H9 (cell line): Measurements from ENCODE around the gene UQCRHL. TPM values are rescaled to one million over a fixed set of nuclear protein-coding genes. Genes with fewer than 3 reads are reported as not detected.

Source experiments
- DNase-seq: peaks from one replicate; pipeline ENCODE4 v3.0.0-alpha.2; 2017
- H2AFZ ChIP-seq: one replicate; pipeline ENCODE4 v1.6.1; 2013; ENCODE audit warnings: mild to moderate bottlenecking, low read length, control low read depth, moderate library complexity
- H2AK5ac ChIP-seq: 2 replicates; pipeline ENCODE4 v1.6.1; 2013; ENCODE audit warnings: low read length, control low read depth, mixed read lengths; ENCODE audit not compliant: insufficient read length
- H2BK120ac ChIP-seq: one replicate; pipeline ENCODE4 v1.6.1; 2013; ENCODE audit warnings: low read depth, mild to moderate bottlenecking, low read length, control low read depth, inconsistent platforms; ENCODE audit not compliant: poor library complexity, severe bottlenecking
- H2BK12ac ChIP-seq: 2 replicates; pipeline ENCODE4 v1.6.1; 2013; ENCODE audit warnings: low read length, control low read depth, mixed read lengths, low read depth; ENCODE audit not compliant: insufficient read length
- H2BK15ac ChIP-seq: 2 replicates; pipeline ENCODE4 v1.6.1; 2013; ENCODE audit warnings: low read depth, low read length, control low read depth
- H2BK20ac ChIP-seq: one replicate; pipeline ENCODE4 v1.6.1; 2013; ENCODE audit warnings: low read depth, mild to moderate bottlenecking, low read length, control low read depth, inconsistent platforms; ENCODE audit not compliant: poor library complexity, severe bottlenecking
- H2BK5ac ChIP-seq: 2 replicates; pipeline ENCODE4 v1.6.1; 2013; ENCODE audit warnings: low read length, control low read depth, mixed read lengths; ENCODE audit not compliant: insufficient read length
- H3K14ac ChIP-seq: 2 replicates; pipeline ENCODE4 v1.6.1; 2013; ENCODE audit warnings: low read length, control low read depth; ENCODE audit not compliant: insufficient read depth
- H3K18ac ChIP-seq: 2 replicates; pipeline ENCODE4 v1.6.1; 2013; ENCODE audit warnings: low read depth, mild to moderate bottlenecking, mixed read lengths, low read length, control low read depth; ENCODE audit not compliant: insufficient read length
- H3K23ac ChIP-seq: 2 replicates; pipeline ENCODE4 v1.6.1; 2013; ENCODE audit warnings: low read length, control low read depth, mixed read lengths, low read depth; ENCODE audit not compliant: insufficient read length
- H3K23me2 ChIP-seq: 2 replicates; pipeline ENCODE4 v1.6.1; 2013; ENCODE audit warnings: low read depth, mild to moderate bottlenecking, mixed read lengths, low read length, control low read depth; ENCODE audit not compliant: insufficient read length, poor library complexity, severe bottlenecking
- H3K27ac ChIP-seq: 2 replicates; pipeline ENCODE4 v1.5.1; 2013; ENCODE audit warnings: low read length, control low read depth, mixed read lengths, low read depth; ENCODE audit not compliant: insufficient read length
- H3K27me3 ChIP-seq: 2 replicates; pipeline ENCODE4 v1.6.1; 2013; ENCODE audit warnings: low read length, control low read depth, inconsistent platforms; ENCODE audit not compliant: insufficient read depth
- H3K4ac ChIP-seq: 2 replicates; pipeline ENCODE4 v1.6.1; 2013; ENCODE audit warnings: low read depth, mild to moderate bottlenecking, control low read depth, inconsistent platforms, low read length, moderate library complexity
- H3K4me1 ChIP-seq: 2 replicates; pipeline ENCODE4 v1.6.1; 2013; ENCODE audit warnings: low read length, control low read depth, inconsistent platforms; ENCODE audit not compliant: insufficient read depth
- H3K4me2 ChIP-seq: 2 replicates; pipeline ENCODE4 v1.6.1; 2013; ENCODE audit warnings: low read length, control low read depth, mixed read lengths; ENCODE audit not compliant: insufficient read length, insufficient read depth
- H3K56ac ChIP-seq: 2 replicates; pipeline ENCODE4 v1.6.1; 2013; ENCODE audit warnings: low read depth, mild to moderate bottlenecking, mixed read lengths, low read length, control low read depth; ENCODE audit not compliant: insufficient read length
- H3K79me1 ChIP-seq: 2 replicates; pipeline ENCODE4 v1.6.1; 2013; ENCODE audit warnings: low read depth, mild to moderate bottlenecking, moderate library complexity, low read length, control low read depth, inconsistent platforms; ENCODE audit not compliant: insufficient read depth, poor library complexity, severe bottlenecking
- H3K79me2 ChIP-seq: 2 replicates; pipeline ENCODE4 v1.6.1; 2013; ENCODE audit warnings: low read length, control low read depth, inconsistent platforms; ENCODE audit not compliant: insufficient read depth
- H3K9ac ChIP-seq: 2 replicates; pipeline ENCODE4 v1.6.1; 2013; ENCODE audit warnings: low read length, control low read depth, mixed read lengths; ENCODE audit not compliant: insufficient read length; ENCODE audit errors: extremely low read depth
- H3K9me3 ChIP-seq: one replicate; pipeline ENCODE4 v1.6.1; 2013; ENCODE audit warnings: low read depth, low read length, inconsistent platforms; ENCODE audit not compliant: control insufficient read depth
- H3T11ph ChIP-seq: one replicate; pipeline ENCODE4 v1.6.1; 2013; ENCODE audit warnings: mild to moderate bottlenecking, low read length, control low read depth, inconsistent platforms
- H4K20me1 ChIP-seq: one replicate; pipeline ENCODE4 v1.6.1; 2013; ENCODE audit not compliant: control insufficient read depth, insufficient read length, insufficient read depth
- H4K5ac ChIP-seq: 2 replicates; pipeline ENCODE4 v1.6.1; 2013; ENCODE audit warnings: low read depth, mild to moderate bottlenecking, mixed read lengths, low read length, control low read depth; ENCODE audit not compliant: insufficient read length
- H4K8ac ChIP-seq: replicated peaks from 2 replicates; pipeline ENCODE4 v1.6.1; 2013; ENCODE audit warnings: low read length, control low read depth, mixed read lengths, low read depth; ENCODE audit not compliant: insufficient read length
- H4K91ac ChIP-seq: 2 replicates; pipeline ENCODE4 v1.6.1; 2013; ENCODE audit warnings: low read depth, mild to moderate bottlenecking, moderate library complexity, mixed read lengths, low read length, control low read depth; ENCODE audit not compliant: insufficient read length
- H3K27ac Mint-ChIP-seq, 3 experiments: 2 replicates in 2 of 3; 3 replicates in 1 of 3; pipeline ENCODE4 v1.8.0; 2020 to 2021; ENCODE audit warnings: mixed read lengths in 3 of 3, mild to moderate bottlenecking in 1 of 3, moderate library complexity in 1 of 3
- H3K27me3 Mint-ChIP-seq: 2 replicates; pipeline ENCODE4 v1.8.0; 2021; ENCODE audit warnings: low read depth, mild to moderate bottlenecking, moderate library complexity, mixed read lengths
- H3K36me3 Mint-ChIP-seq, 3 experiments: 2 replicates in 2 of 3; 3 replicates in 1 of 3; pipeline ENCODE4 v1.8.0; 2020 to 2021; ENCODE audit warnings: low read depth in 3 of 3, mixed read lengths in 3 of 3; ENCODE audit not compliant: insufficient read depth in 1 of 3
- H3K4me1 Mint-ChIP-seq, 2 experiments: 2 replicates each; pipeline ENCODE4 v1.8.0; 2020; ENCODE audit warnings: mixed read lengths in 2 of 2
- H3K4me3 Mint-ChIP-seq, 2 experiments: 2 replicates in 1 of 2; 3 replicates in 1 of 2; pipeline ENCODE4 v1.8.0; 2020 to 2021; ENCODE audit warnings: mild to moderate bottlenecking in 2 of 2, mixed read lengths in 2 of 2, moderate library complexity in 1 of 2
- H3K9me3 Mint-ChIP-seq, 2 experiments: 2 replicates in 1 of 2; 3 replicates in 1 of 2; pipeline ENCODE4 v1.8.0; 2020; ENCODE audit warnings: mild to moderate bottlenecking in 2 of 2, mixed read lengths in 2 of 2, moderate library complexity in 1 of 2
- WGBS: extraction: QIAGEN DNeasy Blood & Tissue Kit; methylation state at CpG from one replicate; pipeline ENCODE4 v1.1.7; 2013; ENCODE audit warnings: missing lambda C conversion rate, low lambda C conversion rate, mixed read lengths; ENCODE audit not compliant: insufficient read length; ENCODE audit errors: extremely low coverage; 5-methylcytosine and 5-hydroxymethylcytosine counted together
- total RNA-seq: library from RNA; stranded (reverse); gene quantifications from 2 replicates; pipeline ENCODE4 v1.2.1, GENCODE V29; 2021
- TF ChIP-seq, protein P1 (sequence below): fragments of 200-600 bp; sonication (generic); conservative IDR thresholded peaks from 3 replicates; pipeline ENCODE4 v1.8.0; 2021; ENCODE audit warnings: antibody characterized with exemption, mild to moderate bottlenecking

The UQCRHL gene
- total RNA-seq, 1 experiment from 2014 or later: 2.0 TPM

DNA sequence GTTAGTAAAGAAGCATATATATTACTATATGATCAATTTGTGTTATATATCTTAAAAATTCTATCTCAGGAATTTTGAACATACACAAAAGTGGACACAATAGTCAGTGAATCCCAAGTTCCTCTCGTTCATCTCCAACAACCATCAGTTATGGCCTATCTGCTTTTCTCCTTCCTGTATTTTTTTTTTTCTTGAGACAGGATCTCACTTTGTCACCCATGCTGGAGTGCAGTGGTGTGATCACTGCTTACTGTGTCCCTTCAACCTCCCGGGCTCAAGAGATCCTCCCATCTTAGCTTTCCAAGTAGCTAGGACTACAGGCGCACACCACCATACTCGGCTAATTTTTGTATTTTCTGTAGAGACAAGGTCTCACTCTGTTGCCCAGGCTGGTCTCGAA lies 49.4 kb upstream of the UQCRHL start:
- Histone ChIP-seq H3K23me2 (no peaks in the 10 kb centered on the region), H3K18ac (no peak overlapping the region), H2AK5ac (no peak overlapping the region), H3K27ac (no peak overlapping the region), H3K4ac (no peak overlapping the region), H3K9ac (no peak overlapping the region), H3K56ac (no peak overlapping the region), H3K23ac (no peak overlapping the region), H2AFZ (no peak overlapping the region), H3K4me2 (no peak overlapping the region), H3K79me1 (peaks cover 12% of the 10 kb centered on the region), H2BK12ac (no peak overlapping the region), H4K5ac (no peak overlapping the region), H4K20me1 (peaks cover 4% of the 10 kb centered on the region), H3K9me3 (no peaks in the 10 kb centered on the region), H2BK120ac (no peak overlapping the region), H3K27me3 (no peaks in the 10 kb centered on the region), H4K8ac (no peak overlapping the region), H3K79me2 (peaks cover 24% of the 10 kb centered on the region; the same call in 1 of the 2 replicates), H3K4me1 (no peaks in the 10 kb centered on the region; the same call in 1 of the 2 replicates), H3T11ph (no peak overlapping the region), H2BK20ac (no peak overlapping the region), H3K14ac (no peak overlapping the region), H2BK5ac (no peak overlapping the region), H4K91ac (no peak overlapping the region), H2BK15ac (no peak overlapping the region)
- H3K4me3 Mint-ChIP-seq: no peak overlapping the region
- H3K27me3 Mint-ChIP-seq: no peaks in the 10 kb centered on the region
- peak overlapping the region; percentile 31 to 74 (median 66); a peak in 3 of 7 replicates for H3K27ac Mint-ChIP-seq
- DNase-seq: no peak
- TF ChIP-seq, protein P1, sequence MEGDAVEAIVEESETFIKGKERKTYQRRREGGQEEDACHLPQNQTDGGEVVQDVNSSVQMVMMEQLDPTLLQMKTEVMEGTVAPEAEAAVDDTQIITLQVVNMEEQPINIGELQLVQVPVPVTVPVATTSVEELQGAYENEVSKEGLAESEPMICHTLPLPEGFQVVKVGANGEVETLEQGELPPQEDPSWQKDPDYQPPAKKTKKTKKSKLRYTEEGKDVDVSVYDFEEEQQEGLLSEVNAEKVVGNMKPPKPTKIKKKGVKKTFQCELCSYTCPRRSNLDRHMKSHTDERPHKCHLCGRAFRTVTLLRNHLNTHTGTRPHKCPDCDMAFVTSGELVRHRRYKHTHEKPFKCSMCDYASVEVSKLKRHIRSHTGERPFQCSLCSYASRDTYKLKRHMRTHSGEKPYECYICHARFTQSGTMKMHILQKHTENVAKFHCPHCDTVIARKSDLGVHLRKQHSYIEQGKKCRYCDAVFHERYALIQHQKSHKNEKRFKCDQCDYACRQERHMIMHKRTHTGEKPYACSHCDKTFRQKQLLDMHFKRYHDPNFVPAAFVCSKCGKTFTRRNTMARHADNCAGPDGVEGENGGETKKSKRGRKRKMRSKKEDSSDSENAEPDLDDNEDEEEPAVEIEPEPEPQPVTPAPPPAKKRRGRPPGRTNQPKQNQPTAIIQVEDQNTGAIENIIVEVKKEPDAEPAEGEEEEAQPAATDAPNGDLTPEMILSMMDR: no peak
- no CpG with 5 or more reads among the region's 5 CpGs for WGBS
- peaks cover 6 to 8% of the 10 kb centered on the region in 2 experiments for H3K4me1 Mint-ChIP-seq
- H3K36me3 Mint-ChIP-seq: peaks cover 0 to 2% (median 0%) of the 10 kb centered on the region in 3 experiments; a peak in 2 of 7 replicates
- no peaks in the 10 kb centered on the region for H3K9me3 Mint-ChIP-seq
